GM12864 (cell line): ENCODE measurements around the gene TMEM255A.

Source experiments
- DNase-seq: peaks from one replicate; pipeline ENCODE4 v3.0.0-alpha.2; 2011; ENCODE audit warnings: low read depth
- H3K4me3 ChIP-seq: 2 replicates; pipeline ENCODE4 v1.5.1; 2011; ENCODE audit warnings: mild to moderate bottlenecking, low read depth, low read length, control low read depth
- TF ChIP-seq, protein P1 (sequence below): IDR thresholded peaks from 2 replicates; pipeline ENCODE4 v1.5.1; 2011; ENCODE audit warnings: low read depth, mild to moderate bottlenecking, moderate library complexity, low read length, control low read depth, inconsistent platforms; ENCODE audit errors: missing control alignments

The TMEM255A gene

DNA sequence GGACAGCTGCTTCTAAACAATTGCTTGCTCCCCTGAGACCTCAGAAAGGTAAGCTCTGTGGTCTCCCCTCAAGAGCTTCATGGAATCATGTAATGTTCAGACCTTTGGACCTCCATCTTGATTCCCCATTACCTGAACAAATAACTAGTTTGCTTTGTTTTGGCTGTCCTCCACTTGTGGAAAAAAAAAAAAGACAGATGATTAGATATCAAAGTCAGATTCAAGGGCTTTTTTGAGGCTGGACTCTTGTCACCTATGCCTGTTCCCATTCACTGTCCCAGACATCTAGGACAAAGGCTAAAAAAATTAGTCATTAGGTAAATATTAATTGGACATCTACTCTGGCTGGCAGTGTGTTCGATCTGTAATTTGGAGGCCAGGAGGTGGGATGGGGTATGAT is 13.3 kb downstream of the TMEM255A start:
- no peak for DNase-seq
- no peak overlapping the region for H3K4me3 ChIP-seq
- TF ChIP-seq, protein P1, sequence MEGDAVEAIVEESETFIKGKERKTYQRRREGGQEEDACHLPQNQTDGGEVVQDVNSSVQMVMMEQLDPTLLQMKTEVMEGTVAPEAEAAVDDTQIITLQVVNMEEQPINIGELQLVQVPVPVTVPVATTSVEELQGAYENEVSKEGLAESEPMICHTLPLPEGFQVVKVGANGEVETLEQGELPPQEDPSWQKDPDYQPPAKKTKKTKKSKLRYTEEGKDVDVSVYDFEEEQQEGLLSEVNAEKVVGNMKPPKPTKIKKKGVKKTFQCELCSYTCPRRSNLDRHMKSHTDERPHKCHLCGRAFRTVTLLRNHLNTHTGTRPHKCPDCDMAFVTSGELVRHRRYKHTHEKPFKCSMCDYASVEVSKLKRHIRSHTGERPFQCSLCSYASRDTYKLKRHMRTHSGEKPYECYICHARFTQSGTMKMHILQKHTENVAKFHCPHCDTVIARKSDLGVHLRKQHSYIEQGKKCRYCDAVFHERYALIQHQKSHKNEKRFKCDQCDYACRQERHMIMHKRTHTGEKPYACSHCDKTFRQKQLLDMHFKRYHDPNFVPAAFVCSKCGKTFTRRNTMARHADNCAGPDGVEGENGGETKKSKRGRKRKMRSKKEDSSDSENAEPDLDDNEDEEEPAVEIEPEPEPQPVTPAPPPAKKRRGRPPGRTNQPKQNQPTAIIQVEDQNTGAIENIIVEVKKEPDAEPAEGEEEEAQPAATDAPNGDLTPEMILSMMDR = no peak

DNA sequence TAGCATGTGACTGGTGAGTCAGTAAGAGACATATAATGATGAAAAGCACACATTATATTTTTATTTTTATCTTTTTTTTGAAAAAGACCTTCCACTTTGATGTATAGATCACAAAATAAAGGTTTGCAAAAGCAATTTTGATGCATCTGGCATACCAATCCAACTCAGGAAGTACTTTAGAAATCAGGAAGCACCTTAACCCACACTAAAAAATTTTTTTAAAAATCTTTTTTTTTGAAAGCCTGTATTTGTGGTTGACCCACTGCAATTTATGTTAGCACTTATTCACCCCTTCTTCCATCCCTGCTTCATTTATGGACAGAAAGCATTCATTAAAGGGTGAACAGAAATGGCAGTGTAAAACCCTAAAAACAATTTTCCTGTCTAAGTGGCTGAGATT is 16.6 kb downstream of the TMEM255A start:
- DNase-seq = no peak
- TF ChIP-seq, protein P1 = no peak
- no peak overlapping the region for H3K4me3 ChIP-seq

DNA sequence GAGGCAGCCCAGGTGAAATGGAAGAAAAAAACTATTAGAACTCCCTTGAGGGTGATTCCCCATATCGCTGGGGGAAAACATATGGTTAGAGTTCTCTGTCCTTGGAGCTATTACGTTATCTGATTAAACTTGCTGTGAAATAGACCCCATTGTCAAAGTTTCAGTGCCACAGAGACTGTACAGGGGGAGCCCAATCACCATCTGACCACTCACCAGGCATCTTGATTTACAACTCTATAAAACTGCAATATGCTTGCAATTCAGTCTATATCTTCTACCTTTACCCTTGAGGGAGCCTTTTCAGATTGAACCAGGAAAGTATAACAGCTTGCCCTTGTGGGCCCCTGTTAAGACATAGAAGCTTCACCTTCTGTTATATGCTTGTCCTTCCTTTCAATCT is 18.2 kb downstream of the TMEM255A start:
- no peak overlapping the region for H3K4me3 ChIP-seq
- no peak for DNase-seq
- TF ChIP-seq, protein P1 = no peak

DNA sequence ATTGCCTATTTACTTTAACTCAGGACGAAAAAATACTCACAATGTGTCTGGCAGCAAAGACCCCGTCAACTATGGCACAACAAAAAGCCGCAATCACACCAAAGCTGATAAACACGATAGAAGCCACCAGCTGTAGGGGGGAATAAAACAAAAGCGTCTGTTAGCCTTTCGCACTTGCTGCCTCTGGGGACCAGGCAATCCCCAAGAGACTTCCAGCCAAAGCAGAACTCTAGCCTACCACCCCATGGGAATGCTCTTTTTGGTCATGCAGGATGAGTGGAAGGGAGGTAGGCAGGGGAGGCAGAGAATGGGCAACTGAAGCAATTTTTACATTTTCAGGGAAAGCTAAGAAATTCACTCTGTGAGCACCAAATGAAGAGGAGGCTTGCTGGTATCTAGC is 20.1 kb downstream of the TMEM255A start:
- no peak overlapping the region for H3K4me3 ChIP-seq
- DNase-seq = no peak
- TF ChIP-seq, protein P1 = no peak

DNA sequence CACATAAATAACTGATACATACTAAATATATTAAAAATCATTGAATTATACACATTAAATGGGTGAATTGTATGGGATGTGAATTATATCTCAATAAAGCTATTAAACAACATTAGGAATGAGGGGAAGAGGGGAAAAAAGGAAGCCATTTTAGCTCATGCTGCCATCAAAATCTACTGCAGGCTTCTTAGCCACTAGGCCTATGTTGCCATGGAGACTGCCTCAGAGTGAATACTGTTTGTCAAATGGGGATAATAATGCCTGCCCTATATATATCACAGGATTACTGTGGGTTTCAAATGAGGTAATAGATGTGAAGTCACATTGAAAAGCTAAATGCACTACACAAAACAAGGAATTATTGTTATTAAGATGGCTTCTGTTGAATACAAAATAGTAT is 21.2 kb downstream of the TMEM255A start:
- DNase-seq = no peak
- TF ChIP-seq, protein P1 = no peak

DNA sequence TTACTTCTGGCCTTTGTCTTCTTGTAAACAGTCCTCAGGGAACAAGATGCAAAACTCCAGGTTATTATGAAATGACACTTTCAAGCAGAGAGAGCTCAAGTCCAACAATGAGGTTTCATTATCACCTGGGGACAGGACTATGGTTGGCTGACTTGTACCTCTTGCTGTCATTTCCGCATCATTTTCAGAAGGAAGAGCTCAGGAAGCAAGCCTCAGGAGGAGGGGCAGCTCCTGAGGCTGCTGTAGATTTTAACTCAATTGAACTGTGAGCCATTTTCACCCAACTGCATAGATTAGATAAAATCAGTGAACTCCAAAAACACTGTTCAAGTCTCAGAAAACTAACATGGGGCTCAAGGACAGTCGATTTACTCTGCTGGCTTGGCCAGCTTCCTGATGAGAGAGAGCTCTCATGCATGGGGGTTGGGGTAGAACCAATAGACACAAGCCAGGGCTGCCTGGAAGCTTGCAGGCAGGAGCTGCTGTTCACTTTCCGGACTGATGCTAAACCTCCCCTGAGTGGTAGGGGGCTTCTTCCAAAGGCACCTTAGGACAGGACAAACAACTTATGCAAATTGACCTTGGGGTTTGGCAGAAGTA is 23.6 kb downstream of the TMEM255A start:
- TF ChIP-seq, protein P1 = no peak
- no peak for DNase-seq
- H3K4me3 ChIP-seq = no peak overlapping the region

More for the DNA sequence above, 21.2 kb downstream of the TMEM255A start:
- H3K4me3 ChIP-seq = no peak overlapping the region
